WTC11 (cell line): Measurements from ENCODE around the gene CHRM4. TPM values are rescaled to one million over a fixed set of nuclear protein-coding genes. Genes with fewer than 3 reads are reported as not detected.
A peak's percentile ranks its signal among the peaks of the same experiment; 100 is the strongest.

Experiments
- ATAC-seq: fragments of 200-7000 bp; cut with Tn5 transposase; 2 replicates; pipeline ENCODE4 v1.10.0; 2021; ENCODE audit warnings: mild to moderate bottlenecking, moderate library complexity
- CTCF ChIA-PET: fragments of 300-600 bp; sonication (Branson Sonifier 250); formaldehyde crosslinking; loops from one replicate; lab custom pipeline; 2021; ENCODE audit warnings: antibody characterized with exemption; lab: Charles Lee
- POLR2A ChIA-PET: fragments of 350-600 bp; sonication (Branson Sonifier 250); formaldehyde crosslinking; loops from one replicate; lab custom pipeline; 2021; ENCODE audit warnings: antibody characterized with exemption; lab: Charles Lee
- DNase-seq: peaks from one replicate; pipeline ENCODE4 v3.0.0; 2021; ENCODE audit warnings: low spot score
- H3K27ac Mint-ChIP-seq: 2 replicates; pipeline ENCODE4 v1.8.0; 2021; ENCODE audit warnings: mixed read lengths
- H3K27me3 Mint-ChIP-seq: 2 replicates; pipeline ENCODE4 v1.8.0; 2021; ENCODE audit warnings: low read depth, mild to moderate bottlenecking, moderate library complexity, mixed read lengths
- H3K36me3 Mint-ChIP-seq: 2 replicates; pipeline ENCODE4 v1.8.0; 2021; ENCODE audit warnings: mixed read lengths
- H3K4me1 Mint-ChIP-seq: 2 replicates; pipeline ENCODE4 v1.8.0; 2022; ENCODE audit warnings: mixed read lengths
- H3K4me3 Mint-ChIP-seq: 2 replicates; pipeline ENCODE4 v1.8.0; 2021; ENCODE audit warnings: mild to moderate bottlenecking, moderate library complexity, mixed read lengths
- H3K9me3 Mint-ChIP-seq: 2 replicates; pipeline ENCODE4 v1.8.0; 2021; ENCODE audit warnings: mixed read lengths
- AFF4 ChIP-seq: sonication (generic); formaldehyde crosslinking; IDR thresholded peaks from 2 replicates; pipeline ENCODE4 v1.8.1; 2023; ENCODE audit warnings: mild to moderate bottlenecking, missing genetic modification reagents, borderline replicate concordance
- ATF3 ChIP-seq: sonication (generic); formaldehyde crosslinking; conservative IDR thresholded peaks from 2 replicates; pipeline ENCODE4 v1.8.1; 2022; ENCODE audit warnings: mild to moderate bottlenecking, missing genetic modification reagents
- CBFB ChIP-seq: sonication (generic); formaldehyde crosslinking; IDR thresholded peaks from 2 replicates; pipeline ENCODE4 v1.8.1; 2022; ENCODE audit warnings: mild to moderate bottlenecking, low read depth, missing genetic modification reagents
- E2F5 ChIP-seq: sonication (generic); formaldehyde crosslinking; IDR thresholded peaks from 2 replicates; pipeline ENCODE4 v1.8.1; 2022; ENCODE audit warnings: mild to moderate bottlenecking, moderate library complexity, missing genetic modification reagents
- EMX1 ChIP-seq: fragments of 250-450 bp; sonication (Bioruptor Pico); IDR thresholded peaks from 2 replicates; pipeline ENCODE4 v1.8.0; 2021; ENCODE audit warnings: mild to moderate bottlenecking
- FOXK1 ChIP-seq: sonication (generic); formaldehyde crosslinking; IDR thresholded peaks from 2 replicates; pipeline ENCODE4 v1.8.0; 2022; ENCODE audit warnings: mild to moderate bottlenecking, moderate library complexity, missing genetic modification reagents
- FOXP1 ChIP-seq: sonication (generic); formaldehyde crosslinking; IDR thresholded peaks from 2 replicates; pipeline ENCODE4 v1.8.0; 2022; ENCODE audit warnings: missing genetic modification reagents, mild to moderate bottlenecking, moderate library complexity, borderline replicate concordance
- HMGXB4 ChIP-seq: sonication (generic); formaldehyde crosslinking; IDR thresholded peaks from 2 replicates; pipeline ENCODE4 v1.8.1; 2023; ENCODE audit warnings: mild to moderate bottlenecking, moderate library complexity, missing genetic modification reagents
- IRF1 ChIP-seq: sonication (generic); formaldehyde crosslinking; IDR thresholded peaks from 2 replicates; pipeline ENCODE4 v1.8.0; 2023; ENCODE audit warnings: missing genetic modification reagents
- JUN ChIP-seq: sonication (generic); formaldehyde crosslinking; IDR thresholded peaks from 2 replicates; pipeline ENCODE4 v1.8.0; 2023; ENCODE audit warnings: mild to moderate bottlenecking, missing genetic modification reagents
- MYBL2 ChIP-seq: sonication (generic); formaldehyde crosslinking; IDR thresholded peaks from 2 replicates; pipeline ENCODE4 v1.8.1; 2023; ENCODE audit warnings: mild to moderate bottlenecking, moderate library complexity, missing genetic modification reagents
- NR2C2 ChIP-seq: sonication (generic); formaldehyde crosslinking; IDR thresholded peaks from 2 replicates; pipeline ENCODE4 v1.8.0; 2022; ENCODE audit warnings: mild to moderate bottlenecking, missing genetic modification reagents
- NR3C1 ChIP-seq: sonication (generic); formaldehyde crosslinking; conservative IDR thresholded peaks from 2 replicates; pipeline ENCODE4 v1.8.1; 2023; ENCODE audit warnings: low read depth, mild to moderate bottlenecking, missing genetic modification reagents
- PRDM15 ChIP-seq: sonication (generic); formaldehyde crosslinking; IDR thresholded peaks from 2 replicates; pipeline ENCODE4 v1.8.0; 2022; ENCODE audit warnings: missing genetic modification reagents
- PREB ChIP-seq: sonication (generic); formaldehyde crosslinking; IDR thresholded peaks from 2 replicates; pipeline ENCODE4 v1.8.1; 2022; ENCODE audit warnings: mild to moderate bottlenecking, missing genetic modification reagents, moderate library complexity, borderline replicate concordance
- RORB ChIP-seq: fragments of 250-450 bp; sonication (Bioruptor Pico); IDR thresholded peaks from 2 replicates; pipeline ENCODE4 v1.9.0; 2021; ENCODE audit warnings: mild to moderate bottlenecking
- SP1 ChIP-seq: sonication (generic); formaldehyde crosslinking; conservative IDR thresholded peaks from 2 replicates; pipeline ENCODE4 v1.8.1; 2022; ENCODE audit warnings: missing genetic modification reagents
- USF1 ChIP-seq: sonication (generic); formaldehyde crosslinking; IDR thresholded peaks from 2 replicates; pipeline ENCODE4 v1.8.0; 2022; ENCODE audit warnings: mild to moderate bottlenecking, missing genetic modification reagents
- ZBTB21 ChIP-seq: sonication (generic); formaldehyde crosslinking; IDR thresholded peaks from 2 replicates; pipeline ENCODE4 v1.8.1; 2023; ENCODE audit warnings: mild to moderate bottlenecking, missing genetic modification reagents, borderline replicate concordance
- ZMAT4 ChIP-seq: fragments of 250-450 bp; sonication (Bioruptor Pico); IDR thresholded peaks from 2 replicates; pipeline ENCODE4 v1.9.0; 2021; ENCODE audit warnings: mild to moderate bottlenecking
- ZNF232 ChIP-seq: sonication (generic); formaldehyde crosslinking; IDR thresholded peaks from 2 replicates; pipeline ENCODE4 v1.8.0; 2022; ENCODE audit warnings: mild to moderate bottlenecking, missing genetic modification reagents
- ZNF317 ChIP-seq: sonication (generic); formaldehyde crosslinking; IDR thresholded peaks from 2 replicates; pipeline ENCODE4 v1.8.1; 2023; ENCODE audit warnings: low read depth, mild to moderate bottlenecking, moderate library complexity, missing genetic modification reagents, borderline replicate concordance
- ZNF416 ChIP-seq: fragments of 250-450 bp; sonication (Bioruptor Pico); IDR thresholded peaks from 2 replicates; pipeline ENCODE4 v1.9.0; 2021; ENCODE audit warnings: mild to moderate bottlenecking, inconsistent platforms
- total RNA-seq: library from RNA; stranded (reverse); gene quantifications from 3 replicates; pipeline ENCODE4 v1.2.3, GENCODE V29; 2021

CHRM4 gene
- total RNA-seq, 1 experiment from 2014 or later: 0.85 TPM

GRCh38 chr11:46380340-46381047 lies 11.1 kb downstream of the CHRM4 start:
- CTCF ChIA-PET: interaction anchor here (1.9 to 5.2 kb wide), 3 partner anchors 8 to 29 kb away, joined by 12 to 51 read pairs (median 29); partner anchors contain the start of gene CHRM4
- ATAC-seq (peak; percentile 38), DNase-seq (peak; percentile 91)
- Mint-ChIP-seq H3K36me3 (peaks cover 17% of the 10 kb centered on the region), H3K27ac (peak overlapping the region; percentile 76), H3K4me3 (peak overlapping the region; percentile 69), H3K9me3 (no peaks in the 10 kb centered on the region), H3K4me1 (peaks cover 21% of the 10 kb centered on the region), H3K27me3 (no peaks in the 10 kb centered on the region)
- POLR2A ChIA-PET: interaction anchor here (1.0 to 1.5 kb wide), 3 partner anchors 12 to 137 kb away, joined by 3 to 5 read pairs (median 5); no protein-coding TSS in a partner anchor
- TF ChIP-seq ZNF232 (no peak), RORB (no peak), NR2C2 (CRISPR knock-in tag) (no peak), SP1 (CRISPR knock-in tag) (peak; percentile 66), IRF1 (CRISPR knock-in tag) (no peak), ATF3 (CRISPR knock-in tag) (no peak), EMX1 (CRISPR knock-in tag) (0 out of 2 replicates have a peak, but pooled peaks have one; percentile 30), PREB (CRISPR knock-in tag) (no peak), HMGXB4 (0 out of 2 replicates have a peak, but pooled peaks have one; percentile 41), JUN (CRISPR knock-in tag) (no peak; the same call in 1 of the 2 replicates), FOXP1 (CRISPR knock-in tag) (no peak), ZNF317 (CRISPR knock-in tag) (no peak), CBFB (CRISPR knock-in tag) (no peak), AFF4 (CRISPR knock-in tag) (no peak), USF1 (CRISPR knock-in tag) (no peak), MYBL2 (CRISPR knock-in tag) (0 out of 2 replicates have a peak, but pooled peaks have one; percentile 26), ZMAT4 (CRISPR knock-in tag) (no peak), ZBTB21 (CRISPR knock-in tag) (0 out of 2 replicates have a peak, but pooled peaks have one; percentile 47), ZNF416 (CRISPR knock-in tag) (peak; percentile 28; the same call in 1 of the 2 replicates), PRDM15 (no peak), E2F5 (CRISPR knock-in tag) (0 out of 2 replicates have a peak, but pooled peaks have one; percentile 31), FOXK1 (CRISPR knock-in tag) (peak; percentile 38), NR3C1 (no peak)
